ENCODE data around the gene WDR83. TPM values are rescaled to one million over a fixed set of nuclear protein-coding genes. Genes with fewer than 3 reads are reported as not detected.
"Not testable (repeated sequence)": the region's sequence is repeated elsewhere in the genome, so short reads cannot be mapped to it uniquely, and the experiment has no call there.

The WDR83 gene
- total RNA-seq, 1 experiment from 2014 or later = 12.5 TPM

- H3K4me3 ChIP-seq (ENCODE audit: insufficient read depth, low read depth, low read length) = no peak overlapping the region
- peaks cover 53% of the 10 kb centered on the region for H3K36me3 ChIP-seq (replicated peaks; ENCODE audit: control insufficient read depth, insufficient read depth, low read length)
- no peaks in the 10 kb centered on the region for H3K27me3 ChIP-seq (ENCODE audit: control insufficient read depth, insufficient read depth, low read length)
- DNase-seq = no peak
Observed at GRCh38 chr19:12705654-12706331, 39.2 kb downstream of the WDR83 start.

DNA sequence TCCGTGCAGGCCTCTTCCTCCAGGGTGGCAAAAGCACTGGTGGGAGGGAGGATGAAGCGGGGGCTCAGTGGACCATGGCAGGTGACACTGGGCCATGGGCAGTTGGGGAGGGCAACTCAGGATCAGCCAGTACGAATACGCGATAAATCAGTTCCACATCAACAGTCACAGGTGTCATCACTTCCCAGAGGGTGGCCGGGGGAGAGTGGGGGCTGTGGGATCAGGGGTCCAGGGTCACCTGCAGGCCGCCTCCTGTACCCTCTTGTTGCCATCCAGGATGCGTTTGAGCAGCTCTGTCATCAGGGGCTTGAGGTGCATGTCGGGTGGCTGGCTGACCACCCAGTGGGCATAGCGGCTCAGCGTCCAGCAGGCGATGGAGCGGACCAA is 39.7 kb downstream of the WDR83 start:
- Histone ChIP-seq H3K27me3 (ENCODE audit: control insufficient read depth, insufficient read depth, low read length) (no peaks in the 10 kb centered on the region), H3K36me3 (replicated peaks; ENCODE audit: control insufficient read depth, insufficient read depth, low read length) (peaks cover 52% of the 10 kb centered on the region), H3K4me3 (ENCODE audit: insufficient read depth, low read depth, low read length) (no peak overlapping the region)
- DNase-seq = no peak

GRCh38 chr19:12708641-12709040 is 42.0 kb downstream of the WDR83 start:
- Histone ChIP-seq H3K4me3 (ENCODE audit: insufficient read depth, low read depth, low read length) (no peak overlapping the region), H3K36me3 (replicated peaks; ENCODE audit: control insufficient read depth, insufficient read depth, low read length) (peaks cover 41% of the 10 kb centered on the region), H3K27me3 (ENCODE audit: control insufficient read depth, insufficient read depth, low read length) (no peaks in the 10 kb centered on the region)
- DNase-seq = no peak

DNA sequence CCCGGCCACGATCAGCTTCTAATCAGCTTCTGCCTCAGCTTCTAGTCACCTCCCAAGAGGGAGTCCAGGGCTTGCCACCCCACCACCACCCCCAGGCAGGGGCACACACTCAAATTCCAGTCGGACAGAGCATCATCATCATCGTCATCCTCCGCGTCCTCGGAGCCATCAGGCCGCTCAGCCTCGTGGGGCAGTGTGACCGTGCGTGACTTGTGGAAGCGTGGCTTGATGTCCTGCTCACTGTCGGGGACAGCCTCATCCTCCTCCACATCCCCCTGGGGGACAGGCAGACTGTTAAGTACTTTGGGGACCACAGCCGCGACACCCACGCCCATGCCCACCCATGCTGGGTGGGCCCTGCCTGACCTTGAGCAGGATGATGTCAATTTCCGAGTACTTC is 44.6 kb downstream of the WDR83 start:
- peaks cover 42% of the 10 kb centered on the region for H3K36me3 ChIP-seq (replicated peaks; ENCODE audit: control insufficient read depth, insufficient read depth, low read length)

GRCh38 chr19:12712077-12712476 is 45.5 kb downstream of the WDR83 start:
- H3K27me3 ChIP-seq (ENCODE audit: control insufficient read depth, insufficient read depth, low read length); DNase-seq; H3K4me3 ChIP-seq (ENCODE audit: insufficient read depth, low read depth, low read length): not testable (repeated sequence)
- H3K36me3 ChIP-seq (replicated peaks; ENCODE audit: control insufficient read depth, insufficient read depth, low read length) = peaks cover 41% of the 10 kb centered on the region

More for the DNA sequence above, 44.6 kb downstream of the WDR83 start:
- Histone ChIP-seq H3K27me3 (ENCODE audit: control insufficient read depth, insufficient read depth, low read length) (no peaks in the 10 kb centered on the region), H3K4me3 (ENCODE audit: insufficient read depth, low read depth, low read length) (no peak overlapping the region)
- DNase-seq = no peak

DNA sequence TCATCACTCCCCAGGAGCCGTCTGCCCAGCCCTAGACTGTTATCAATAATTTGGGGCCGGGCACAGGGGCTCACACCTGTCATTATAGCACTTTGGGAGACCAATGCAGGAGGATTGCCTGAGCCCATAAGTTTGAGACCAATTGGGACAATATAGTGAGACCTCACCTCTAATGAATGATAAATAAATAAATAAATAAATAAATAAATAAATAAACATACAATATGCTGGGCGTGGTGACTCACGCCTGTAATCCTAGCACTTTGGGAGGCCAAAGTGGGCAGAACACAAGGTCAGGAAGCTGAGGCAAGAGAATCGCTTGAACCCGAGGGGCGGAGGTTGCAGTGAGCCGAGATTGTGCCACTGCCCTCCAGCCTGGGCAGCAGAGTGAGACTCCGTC is 46.7 kb downstream of the WDR83 start:
- H3K36me3 ChIP-seq (replicated peaks; ENCODE audit: control insufficient read depth, insufficient read depth, low read length) = peaks cover 41% of the 10 kb centered on the region
- not testable (repeated sequence) for H3K4me3 ChIP-seq (ENCODE audit: insufficient read depth, low read depth, low read length); DNase-seq; H3K27me3 ChIP-seq (ENCODE audit: control insufficient read depth, insufficient read depth, low read length)

- H3K36me3 ChIP-seq (replicated peaks; ENCODE audit: control insufficient read depth, insufficient read depth, low read length) = peaks cover 45% of the 10 kb centered on the region
- H3K4me3 ChIP-seq (ENCODE audit: insufficient read depth, low read depth, low read length) = no peak overlapping the region
- no peak for DNase-seq
- no peaks in the 10 kb centered on the region for H3K27me3 ChIP-seq (ENCODE audit: control insufficient read depth, insufficient read depth, low read length)
Observed at GRCh38 chr19:12715102-12715501, 48.5 kb downstream of the WDR83 start.

GRCh38 chr19:12715929-12716328 is 49.3 kb downstream of the WDR83 start:
- DNase-seq = no peak
- H3K36me3 ChIP-seq (replicated peaks; ENCODE audit: control insufficient read depth, insufficient read depth, low read length) = peaks cover 39% of the 10 kb centered on the region
- H3K4me3 ChIP-seq (ENCODE audit: insufficient read depth, low read depth, low read length) = no peak overlapping the region
- no peaks in the 10 kb centered on the region for H3K27me3 ChIP-seq (ENCODE audit: control insufficient read depth, insufficient read depth, low read length)

GRCh38 chr19:12720296-12720695 is 53.7 kb downstream of the WDR83 start:
- no peak for DNase-seq
- peak overlapping the region; percentile 49 for H3K4me3 ChIP-seq (ENCODE audit: insufficient read depth, low read depth, low read length)
- H3K27me3 ChIP-seq (ENCODE audit: control insufficient read depth, insufficient read depth, low read length) = no peaks in the 10 kb centered on the region
- peaks cover 18% of the 10 kb centered on the region for H3K36me3 ChIP-seq (replicated peaks; ENCODE audit: control insufficient read depth, insufficient read depth, low read length)

GRCh38 chr19:12720851-12721655 is 54.4 kb downstream of the WDR83 start:
- Histone ChIP-seq H3K4me3 (ENCODE audit: insufficient read depth, low read depth, low read length) (peak overlapping the region; percentile 49), H3K27me3 (ENCODE audit: control insufficient read depth, insufficient read depth, low read length) (no peaks in the 10 kb centered on the region), H3K36me3 (replicated peaks; ENCODE audit: control insufficient read depth, insufficient read depth, low read length) (peaks cover 15% of the 10 kb centered on the region)
- peak; percentile 66 for DNase-seq

- H3K4me3 ChIP-seq (ENCODE audit: insufficient read depth, low read depth, low read length) = peak overlapping the region; percentile 49
- H3K36me3 ChIP-seq (replicated peaks; ENCODE audit: control insufficient read depth, insufficient read depth, low read length) = peaks cover 11% of the 10 kb centered on the region
- H3K27me3 ChIP-seq (ENCODE audit: control insufficient read depth, insufficient read depth, low read length) = no peaks in the 10 kb centered on the region
- DNase-seq = peak; percentile 96
Observed at GRCh38 chr19:12721656-12722565, 55.3 kb downstream of the WDR83 start.

DNA sequence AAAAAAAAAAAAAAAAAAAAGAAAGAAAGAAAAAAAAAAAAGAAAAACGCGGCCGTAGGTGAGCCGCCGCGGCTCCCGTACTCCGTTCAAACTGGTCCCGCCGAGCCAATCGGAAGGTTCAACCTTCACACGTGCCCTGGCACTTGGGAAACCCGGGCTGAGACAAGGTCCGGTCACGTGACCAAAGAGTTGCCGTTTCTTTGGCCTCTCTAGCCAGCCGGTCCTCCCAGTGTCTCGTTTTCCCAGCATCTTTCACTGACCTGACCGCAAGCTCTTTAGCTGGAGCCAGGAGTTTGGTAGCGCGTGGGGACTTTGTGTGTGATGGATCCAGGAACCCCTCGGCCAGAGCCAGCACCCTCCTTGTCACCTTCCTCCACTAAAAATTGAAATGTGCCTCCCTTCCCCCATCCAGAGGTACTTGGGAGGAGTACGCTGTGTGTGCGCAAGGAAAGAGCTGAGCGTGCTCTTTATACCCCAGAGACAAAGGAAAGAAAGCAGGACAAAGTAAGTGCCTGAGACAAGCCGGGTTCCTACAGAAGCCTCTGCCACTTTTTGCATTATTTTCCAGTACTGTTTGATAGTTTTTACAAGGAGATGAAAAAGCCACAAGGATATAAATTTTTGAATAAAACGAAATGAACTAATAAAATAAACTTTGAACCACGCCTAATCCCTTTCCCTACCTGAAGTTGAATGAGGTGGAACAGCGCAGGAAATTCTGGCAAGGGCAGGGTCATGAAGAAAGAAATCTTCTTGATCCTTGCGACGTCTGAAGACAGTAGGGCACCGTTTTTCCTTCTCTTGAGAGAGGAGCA is 56.2 kb downstream of the WDR83 start:
- peak; percentile 97 for DNase-seq
- no peaks in the 10 kb centered on the region for H3K27me3 ChIP-seq (ENCODE audit: control insufficient read depth, insufficient read depth, low read length)
- peak overlapping the region; percentile 49 for H3K4me3 ChIP-seq (ENCODE audit: insufficient read depth, low read depth, low read length)
- H3K36me3 ChIP-seq (replicated peaks; ENCODE audit: control insufficient read depth, insufficient read depth, low read length) = peaks cover 9% of the 10 kb centered on the region

GRCh38 chr19:12723381-12723640 is 56.7 kb downstream of the WDR83 start:
- DNase-seq = no peak
- Histone ChIP-seq H3K27me3 (ENCODE audit: control insufficient read depth, insufficient read depth, low read length) (no peaks in the 10 kb centered on the region), H3K4me3 (ENCODE audit: insufficient read depth, low read depth, low read length) (peak overlapping the region; percentile 49), H3K36me3 (replicated peaks; ENCODE audit: control insufficient read depth, insufficient read depth, low read length) (peaks cover 9% of the 10 kb centered on the region)
